Right lobe of liver (tissue), 6 donors: Measurements from ENCODE around the gene IL13RA1. TPM values are rescaled to one million over a fixed set of nuclear protein-coding genes. Genes with fewer than 3 reads are reported as not detected.

Source experiments
- ATAC-seq, 4 donors: fragments of 200-7000 bp; cut with Tn5 transposase; one replicate each; pipeline ENCODE4 v1.9.1; 2020; ENCODE audit warnings: mild to moderate bottlenecking in 4 of 4, moderate library complexity in 4 of 4
- DNase-seq, 3 donors: peaks; one replicate each; pipeline ENCODE4 v3.0.0-alpha.2; 2020
- H3K27ac ChIP-seq, 3 donors: fragments of 200-600 bp; one replicate each; pipeline ENCODE4 v1.8.0; 2022
- H3K27me3 ChIP-seq, 2 donors: fragments of 200-600 bp; one replicate each; pipeline ENCODE4 v1.8.0; 2022
- H3K36me3 ChIP-seq, 4 donors: fragments of 200-600 bp; sonication (generic) in 1 of 4; one replicate each; pipeline versions ENCODE4 v1.5.1 to v1.8.0; 2017 to 2022; ENCODE audit warnings: control low read depth in 1 of 4
- H3K4me1 ChIP-seq, 4 donors: fragments of 200-600 bp; sonication (generic) in 1 of 4; one replicate each; pipeline versions ENCODE4 v1.5.1 to v1.8.0; 2017 to 2022; ENCODE audit warnings: control low read depth in 1 of 4
- H3K4me3 ChIP-seq, 3 donors: fragments of 200-600 bp; one replicate each; pipeline ENCODE4 v1.8.0; 2022
- H3K9me3 ChIP-seq, 4 donors: fragments of 200-600 bp; sonication (generic) in 1 of 4; one replicate each; pipeline versions ENCODE4 v1.5.1 to v1.8.0; 2017 to 2022; ENCODE audit warnings: control low read depth in 1 of 4
- POLR2A ChIP-seq: fragments of 450-650 bp; IDR thresholded peaks from one replicate; pipeline ENCODE4 v1.6.1; 2017; ENCODE audit warnings: antibody characterized with exemption, mild to moderate bottlenecking
- WGBS: methylation state at CpG from one replicate; pipeline ENCODE4 v1.1.6; 2018; ENCODE audit warnings: low coverage, low lambda C conversion rate; ENCODE audit not compliant: insufficient coverage; ENCODE audit errors: missing lambda C conversion rate; 5-methylcytosine and 5-hydroxymethylcytosine counted together
- intact Hi-C, 2 donors: fragments of 100-400 bp; cut with DNase I; formaldehyde crosslinking; loops; one replicate each; pipeline versions ENCODE4 v1.11.2 to v1.14.1; 2022
- small RNA-seq, 2 experiments: library from RNA; depleted of rRNA; stranded (forward); fragments of <200 nt; gene quantifications; one replicate each; pipeline ENCODE3, GENCODE V24; 2016
- total RNA-seq, 6 experiments: library from RNA; depleted of rRNA in 2 of 6; stranded (reverse); fragments of >200 nt in 2 of 6; fragmentation: NEBNext Ultra II Directional in 3 of 6; extraction: Animal tissue kit (Norgen Biotek cat#: 25700) in 3 of 6; gene quantifications; one replicate each; pipeline versions ENCODE4 v1.1.0 to v1.2.4, GENCODE V29; 2016 to 2023
- TF ChIP-seq, protein P1 (sequence below), 4 donors: fragments of 200-600 bp in 3 of 4; fragments of 450-650 bp in 1 of 4; IDR thresholded peaks; one replicate each; pipeline versions ENCODE4 v1.5.1 to v1.8.0; 2016 to 2022; ENCODE audit warnings: antibody characterized with exemption in 4 of 4, mild to moderate bottlenecking in 2 of 4
- donor health status: DM: no; HTN: yes; CAD: no.
- donor health status: DM: no; HTN: no; CAD: no.
- donor health status: DM: no; HTN: no; CAD: no.
- donor health status: DM: no; HTN: yes; CAD: no.
- donor health status: DM: no; HTN: yes; CAD: no.

Gene IL13RA1
- total RNA-seq, 6 experiments from 2014 or later = 54.6 to 115 (median 74.7) TPM

DNA sequence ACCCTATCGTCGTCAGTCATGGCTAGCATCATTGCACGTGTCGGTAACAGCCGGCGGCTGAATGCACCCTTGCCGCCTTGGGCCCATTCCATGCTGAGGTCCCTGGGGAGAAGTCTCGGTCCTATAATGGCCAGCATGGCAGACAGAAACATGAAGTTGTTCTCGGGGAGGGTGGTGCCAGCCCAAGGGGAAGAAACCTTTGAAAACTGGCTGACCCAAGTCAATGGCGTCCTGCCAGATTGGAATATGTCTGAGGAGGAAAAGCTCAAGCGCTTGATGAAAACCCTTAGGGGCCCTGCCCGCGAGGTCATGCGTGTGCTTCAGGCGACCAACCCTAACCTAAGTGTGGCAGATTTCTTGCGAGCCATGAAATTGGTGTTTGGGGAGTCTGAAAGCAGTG, 97.8 kb downstream of the IL13RA1 start:
- WGBS = 48% methylated on average over 10 of the region's 16 CpGs
- no peaks in the 10 kb centered on the region for H3K27me3 ChIP-seq

DNA sequence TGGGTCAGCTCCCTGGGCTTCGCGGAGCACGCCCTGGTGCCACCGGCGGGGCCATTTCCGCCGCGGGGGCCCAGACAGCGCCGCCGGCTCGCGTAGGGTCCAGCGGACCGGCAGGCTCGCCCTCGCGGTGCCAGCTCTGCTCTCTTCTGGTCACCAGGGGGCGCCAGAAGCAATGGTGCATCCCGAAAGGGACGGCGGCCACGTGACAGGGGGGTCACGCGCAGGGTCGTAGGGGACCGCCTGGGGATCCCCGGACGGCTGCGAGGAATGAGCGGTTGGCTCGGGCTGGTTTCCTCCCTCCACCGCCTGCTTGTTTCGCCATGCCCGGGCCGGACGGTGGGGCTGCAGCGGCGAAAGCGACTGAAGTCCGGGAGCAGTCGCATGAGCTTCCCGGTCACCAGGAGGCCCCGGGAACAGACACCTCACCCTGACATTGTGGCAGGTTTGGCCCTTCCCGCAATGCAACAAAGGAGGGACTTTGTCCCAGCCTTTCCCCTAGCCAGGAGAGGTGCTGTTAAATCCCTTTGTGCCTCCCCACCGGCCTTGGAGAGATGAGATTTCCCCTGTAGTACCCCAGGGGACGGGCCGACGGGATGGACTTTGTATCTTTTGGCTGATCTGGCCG, 112.0 kb downstream of the IL13RA1 start:
- H3K4me1 ChIP-seq = no peaks in the 10 kb centered on the region
- no peaks in the 10 kb centered on the region for H3K9me3 ChIP-seq
- H3K4me3 ChIP-seq = peak overlapping the region; percentile 10 to 55 (median 47)
- DNase-seq (peak; percentile 88 to 90 (median 89)), ATAC-seq (peak; percentile 96 to 98 (median 98))
- H3K27ac ChIP-seq = peak overlapping the region; percentile 14 to 78 (median 71)
- intact Hi-C loops = no loop called here
- H3K36me3 ChIP-seq = no peaks in the 10 kb centered on the region
- TF ChIP-seq, protein P1, sequence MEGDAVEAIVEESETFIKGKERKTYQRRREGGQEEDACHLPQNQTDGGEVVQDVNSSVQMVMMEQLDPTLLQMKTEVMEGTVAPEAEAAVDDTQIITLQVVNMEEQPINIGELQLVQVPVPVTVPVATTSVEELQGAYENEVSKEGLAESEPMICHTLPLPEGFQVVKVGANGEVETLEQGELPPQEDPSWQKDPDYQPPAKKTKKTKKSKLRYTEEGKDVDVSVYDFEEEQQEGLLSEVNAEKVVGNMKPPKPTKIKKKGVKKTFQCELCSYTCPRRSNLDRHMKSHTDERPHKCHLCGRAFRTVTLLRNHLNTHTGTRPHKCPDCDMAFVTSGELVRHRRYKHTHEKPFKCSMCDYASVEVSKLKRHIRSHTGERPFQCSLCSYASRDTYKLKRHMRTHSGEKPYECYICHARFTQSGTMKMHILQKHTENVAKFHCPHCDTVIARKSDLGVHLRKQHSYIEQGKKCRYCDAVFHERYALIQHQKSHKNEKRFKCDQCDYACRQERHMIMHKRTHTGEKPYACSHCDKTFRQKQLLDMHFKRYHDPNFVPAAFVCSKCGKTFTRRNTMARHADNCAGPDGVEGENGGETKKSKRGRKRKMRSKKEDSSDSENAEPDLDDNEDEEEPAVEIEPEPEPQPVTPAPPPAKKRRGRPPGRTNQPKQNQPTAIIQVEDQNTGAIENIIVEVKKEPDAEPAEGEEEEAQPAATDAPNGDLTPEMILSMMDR (IDR thresholded peaks at IDR 0.05) = peak; percentile 68 to 82 (median 72)
- TF ChIP-seq POLR2A = no peak
- WGBS = 36% methylated on average over 5 of the region's 50 CpGs
- H3K27me3 ChIP-seq = no peaks in the 10 kb centered on the region

More for the DNA sequence above, 97.8 kb downstream of the IL13RA1 start:
- TF ChIP-seq, protein P1 (IDR thresholded peaks at IDR 0.05) = no peak
- no peak for TF ChIP-seq POLR2A
- DNase-seq = no peak
- H3K4me3 ChIP-seq = no peak overlapping the region
- ATAC-seq = no peak
- no peaks in the 10 kb centered on the region for H3K4me1 ChIP-seq
- intact Hi-C loops = no loop called here
- no peaks in the 10 kb centered on the region for H3K36me3 ChIP-seq
- no peaks in the 10 kb centered on the region for H3K9me3 ChIP-seq
- no peak overlapping the region for H3K27ac ChIP-seq

Small RNAs within 50 kb of the gene (small RNA-seq; reads per million reads assigned to genes)
- 0 reads per million in 2 experiments for gene RF00566

Other genes with a start within 250 kb of the IL13RA1 start
- 1 to 10 TPM; 1.1 to 4.4 (median 3.2) TPM for gene DOCK11, start 231.8 kb upstream of the IL13RA1 start, total RNA-seq
- gene ZCCHC12, start 96.2 kb downstream of the IL13RA1 start, total RNA-seq = not detected
- 10 to 100 TPM in 3 of 6 experiments, 1 to 10 TPM in 3; 6.2 to 13.5 (median 9.4) TPM for gene LONRF3, start 247.0 kb downstream of the IL13RA1 start, total RNA-seq